Progenitor cell of endocrine pancreas (in vitro differentiated cells): ENCODE results near the gene KIF16B. TPM values are rescaled to one million over a fixed set of nuclear protein-coding genes. Genes with fewer than 3 reads are reported as not detected.

ENCODE experiments used
- DNase-seq: peaks from one replicate; pipeline ENCODE4 v3.0.0; 2021; ENCODE audit warnings: low spot score; ENCODE audit not compliant: unreplicated experiment
- H3K27ac Mint-ChIP-seq: 2 replicates; pipeline ENCODE4 v1.8.0; 2021; ENCODE audit warnings: mild to moderate bottlenecking, moderate library complexity, mixed read lengths
- H3K27me3 Mint-ChIP-seq: 2 replicates; pipeline ENCODE4 v1.8.0; 2021; ENCODE audit warnings: mixed read lengths
- H3K36me3 Mint-ChIP-seq: 2 replicates; pipeline ENCODE4 v1.8.0; 2022; ENCODE audit warnings: mixed read lengths; ENCODE audit not compliant: insufficient read depth
- H3K4me1 Mint-ChIP-seq: 2 replicates; pipeline ENCODE4 v1.8.0; 2021; ENCODE audit warnings: low read depth, mixed read lengths
- H3K4me3 Mint-ChIP-seq: 2 replicates; pipeline ENCODE4 v1.8.0; 2021; ENCODE audit warnings: low read depth, mild to moderate bottlenecking, moderate library complexity, mixed read lengths
- H3K9me3 Mint-ChIP-seq: 2 replicates; pipeline ENCODE4 v1.8.0; 2021; ENCODE audit warnings: low read depth, mixed read lengths
- CTCF ChIP-seq: fragments of 200-600 bp; sonication (generic); IDR thresholded peaks from one replicate; pipeline ENCODE4 v1.5.0; 2021; ENCODE audit warnings: antibody characterized with exemption, mild to moderate bottlenecking; ENCODE audit not compliant: unreplicated experiment
- total RNA-seq: library from RNA; stranded (reverse); gene quantifications from 2 replicates; pipeline ENCODE4 v1.2.1, GENCODE V29; 2021

Gene KIF16B
- total RNA-seq, 1 donor from 2014 or later, result 10.8 TPM

GRCh38 chr20:16246291-16246690 is 327.0 kb downstream of the KIF16B start:
- no peak for DNase-seq
- H3K27me3 Mint-ChIP-seq, result peaks cover 21% of the 10 kb centered on the region

GRCh38 chr20:16245879-16246278 is 327.4 kb downstream of the KIF16B start:
- H3K27ac Mint-ChIP-seq, result no peak overlapping the region
- no peaks in the 10 kb centered on the region for H3K36me3 Mint-ChIP-seq
- no peak overlapping the region for H3K4me3 Mint-ChIP-seq
- peaks cover 7% of the 10 kb centered on the region for H3K4me1 Mint-ChIP-seq
- no peak for DNase-seq
- no peak for TF ChIP-seq CTCF
- H3K27me3 Mint-ChIP-seq, result peaks cover 21% of the 10 kb centered on the region
- H3K9me3 Mint-ChIP-seq, result no peaks in the 10 kb centered on the region

More at GRCh38 chr20:16246291-16246690, 327.0 kb downstream of the KIF16B start:
- no peak overlapping the region for H3K27ac Mint-ChIP-seq
- H3K4me3 Mint-ChIP-seq, result no peak overlapping the region
- no peak for TF ChIP-seq CTCF
- H3K36me3 Mint-ChIP-seq, result no peaks in the 10 kb centered on the region
- H3K4me1 Mint-ChIP-seq, result peaks cover 7% of the 10 kb centered on the region
- H3K9me3 Mint-ChIP-seq, result no peaks in the 10 kb centered on the region

- no peak for TF ChIP-seq CTCF
- H3K36me3 Mint-ChIP-seq, result no peaks in the 10 kb centered on the region
- peaks cover 2% of the 10 kb centered on the region for H3K9me3 Mint-ChIP-seq
- H3K27me3 Mint-ChIP-seq, result peaks cover 21% of the 10 kb centered on the region
- H3K4me1 Mint-ChIP-seq, result peaks cover 7% of the 10 kb centered on the region
- H3K4me3 Mint-ChIP-seq, result no peak overlapping the region
- DNase-seq, result no peak
- no peak overlapping the region for H3K27ac Mint-ChIP-seq
These were observed 328.4 kb downstream of the KIF16B start for GRCh38 chr20:16244892-16245291.

- Mint-ChIP-seq H3K36me3 (peaks cover 1% of the 10 kb centered on the region), H3K4me3 (no peak overlapping the region), H3K4me1 (peaks cover 7% of the 10 kb centered on the region), H3K27ac (no peak overlapping the region), H3K27me3 (peaks cover 21% of the 10 kb centered on the region), H3K9me3 (peaks cover 8% of the 10 kb centered on the region)
- DNase-seq, result no peak
- no peak for TF ChIP-seq CTCF
These were observed 329.8 kb downstream of the KIF16B start for GRCh38 chr20:16243470-16243869.

GRCh38 chr20:16241911-16242310 is 331.3 kb downstream of the KIF16B start:
- peaks cover 14% of the 10 kb centered on the region for H3K9me3 Mint-ChIP-seq
- no peak overlapping the region for H3K27ac Mint-ChIP-seq
- peaks cover 1% of the 10 kb centered on the region for H3K36me3 Mint-ChIP-seq
- no peak overlapping the region for H3K4me3 Mint-ChIP-seq
- peaks cover 7% of the 10 kb centered on the region for H3K4me1 Mint-ChIP-seq
- H3K27me3 Mint-ChIP-seq, result peaks cover 7% of the 10 kb centered on the region
- TF ChIP-seq CTCF, result no peak
- no peak for DNase-seq
